HG03095 (cell line): ENCODE measurements around the gene ILRUN.
"Not testable (repeated sequence)": the region's sequence is repeated elsewhere in the genome, so short reads cannot be mapped to it uniquely, and the experiment has no call there.

Experiments used
- ATAC-seq: cut with Tn5 transposase; IDR thresholded peaks from one replicate; pipeline ENCODE4 v1.9.1; 2021; ENCODE audit warnings: moderate library complexity; ENCODE audit not compliant: unreplicated experiment

The ILRUN gene

DNA sequence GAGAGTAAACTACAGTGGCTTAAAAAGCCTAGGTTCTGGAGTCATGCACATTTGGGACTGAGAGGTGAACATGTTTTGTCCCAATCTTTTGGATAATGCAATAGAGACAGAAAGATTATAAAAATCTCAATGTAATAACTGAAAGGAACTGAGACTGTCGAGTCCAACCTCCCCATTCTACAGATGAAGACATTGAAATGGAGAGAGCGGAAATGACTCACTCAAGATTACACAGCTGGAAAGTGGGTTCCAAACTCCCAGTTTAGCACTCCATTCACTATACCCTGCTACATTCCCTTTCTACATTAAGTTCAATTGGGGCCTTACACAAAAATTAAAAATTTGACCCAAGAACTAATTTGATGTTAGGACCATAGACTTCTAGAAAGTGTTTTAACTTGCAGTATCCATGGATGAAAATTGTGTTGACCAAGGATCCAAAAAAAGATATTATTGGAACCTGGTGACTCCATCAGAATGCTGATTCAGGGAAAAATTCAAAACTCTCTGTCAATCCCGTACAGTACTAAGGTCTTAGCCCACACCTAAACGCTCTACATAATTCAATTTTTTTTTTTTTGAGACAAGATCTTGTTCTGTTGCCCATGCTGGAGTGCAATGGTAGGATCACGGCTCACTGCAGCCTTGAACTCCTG, 1.5 kb upstream of the ILRUN start:
- no peak for ATAC-seq

DNA sequence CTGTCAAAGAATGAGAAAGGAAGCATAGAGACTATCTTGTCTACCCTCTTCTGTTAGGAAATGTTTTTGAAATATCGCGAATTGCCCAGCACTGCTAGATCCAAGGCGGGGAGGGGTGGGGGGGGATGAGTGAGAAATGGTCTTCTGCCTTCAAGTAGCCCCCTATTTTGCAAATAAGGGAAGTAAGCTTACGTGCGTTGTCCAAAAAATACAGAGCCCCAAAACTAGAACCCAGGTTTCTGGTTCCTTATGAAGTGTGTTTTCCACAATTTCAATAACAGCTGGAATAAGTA, 923 bp upstream of the ILRUN start:
- ATAC-seq: no peak

DNA sequence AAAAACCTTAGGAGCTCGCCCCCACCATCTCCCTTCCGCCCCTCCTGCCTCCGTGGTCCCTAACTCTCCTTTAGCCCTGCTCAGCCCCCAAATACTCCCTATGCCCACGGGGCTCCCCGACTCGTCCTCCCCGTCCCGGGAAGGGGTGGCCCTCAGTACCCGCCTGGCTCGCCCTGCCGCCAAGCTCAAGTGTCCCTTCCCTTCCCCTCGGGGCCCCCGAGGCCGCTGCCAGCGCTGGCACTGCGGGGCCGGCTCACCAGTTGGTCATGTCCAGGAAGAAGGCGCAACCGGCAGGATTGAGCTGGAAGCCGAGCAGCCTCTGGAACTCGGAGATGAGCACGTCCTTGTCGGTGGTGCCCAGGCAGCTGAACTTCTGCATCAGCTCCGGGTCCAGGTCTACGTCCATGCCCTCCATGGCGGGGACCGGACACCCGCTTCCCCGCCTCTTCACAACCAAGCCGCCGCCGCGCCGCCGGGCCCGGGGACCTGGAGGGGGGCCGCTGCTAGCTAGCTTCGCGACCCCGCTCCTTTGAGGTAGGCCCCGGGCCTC, 303 bp downstream of the ILRUN start:
- ATAC-seq: peak; percentile 24

DNA sequence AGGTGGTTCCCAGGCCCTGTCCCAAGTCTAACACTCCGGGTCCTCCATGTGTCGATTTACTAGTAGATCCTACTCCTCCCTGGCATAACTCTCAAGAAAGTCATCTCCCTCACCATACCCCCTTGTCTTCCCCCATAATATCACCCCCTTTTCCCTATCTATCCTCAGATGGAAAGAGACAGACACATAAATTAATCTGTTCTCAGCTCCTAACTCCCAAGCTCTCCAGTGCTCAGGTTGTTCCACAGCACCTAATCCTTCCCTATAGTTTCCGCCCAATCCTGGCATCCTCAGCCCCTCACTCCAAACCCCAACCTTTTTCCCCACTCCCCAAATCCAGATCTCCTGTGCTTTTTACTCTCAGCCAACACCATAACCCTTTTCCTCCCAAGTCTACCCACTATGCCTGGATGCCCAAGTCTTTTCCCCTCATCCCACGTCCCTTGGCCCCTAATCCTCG, 808 bp downstream of the ILRUN start:
- no peak for ATAC-seq

DNA sequence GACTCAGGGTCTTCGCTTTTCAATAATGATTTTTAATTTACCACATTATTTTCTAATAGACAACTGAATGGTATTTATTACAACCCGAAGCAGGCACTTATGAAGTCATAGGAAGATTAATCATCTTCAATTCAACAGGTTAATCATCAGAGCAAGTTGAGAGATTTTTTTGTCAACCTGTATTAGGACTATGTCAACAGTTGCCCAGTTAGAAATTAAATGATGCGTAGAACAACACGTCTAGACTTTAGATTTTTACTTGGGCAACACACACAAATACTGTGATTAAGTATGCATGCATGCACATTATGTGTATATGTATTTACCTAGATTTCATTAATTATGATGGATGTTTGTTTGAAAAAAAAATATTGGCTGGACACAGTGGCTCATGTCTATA, 4.3 kb downstream of the ILRUN start:
- no peak for ATAC-seq

DNA sequence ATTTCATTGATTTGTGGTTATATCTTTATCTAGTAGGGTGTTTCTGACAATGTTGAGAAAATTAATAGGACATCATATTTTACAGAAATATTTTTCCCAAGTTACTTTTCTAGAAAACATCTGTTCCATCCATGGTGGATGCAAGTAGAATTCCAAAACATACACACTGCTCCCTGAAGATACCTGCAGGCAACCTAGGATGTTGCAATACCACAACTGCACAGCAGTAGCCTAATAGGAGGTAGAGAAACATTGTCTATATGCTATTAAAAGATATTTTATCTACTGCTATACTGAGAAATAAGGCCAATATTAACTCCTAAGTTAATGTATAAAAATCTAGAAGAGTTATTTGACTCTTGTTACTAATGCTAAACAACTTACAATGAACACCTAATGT, 6.8 kb downstream of the ILRUN start:
- no peak for ATAC-seq

DNA sequence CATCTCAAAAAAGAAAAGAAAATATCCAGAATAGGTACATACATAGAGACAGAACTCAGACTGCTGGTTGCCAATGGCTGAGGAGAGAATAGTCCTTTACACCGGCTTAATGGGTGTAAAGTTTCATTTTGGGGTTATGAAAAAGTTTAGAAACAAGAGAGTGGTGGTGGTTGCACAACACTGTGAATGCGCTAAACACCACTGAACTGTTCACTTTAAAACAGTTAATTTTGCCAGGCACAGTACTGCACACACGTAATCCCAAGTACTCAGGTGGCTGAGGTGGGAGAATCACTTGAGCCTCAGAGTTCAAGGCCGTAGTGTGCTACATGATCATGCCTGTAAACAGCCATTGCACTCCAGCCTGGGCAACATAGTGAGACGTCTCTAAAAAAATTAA, 7.6 kb downstream of the ILRUN start:
- ATAC-seq: no peak

DNA sequence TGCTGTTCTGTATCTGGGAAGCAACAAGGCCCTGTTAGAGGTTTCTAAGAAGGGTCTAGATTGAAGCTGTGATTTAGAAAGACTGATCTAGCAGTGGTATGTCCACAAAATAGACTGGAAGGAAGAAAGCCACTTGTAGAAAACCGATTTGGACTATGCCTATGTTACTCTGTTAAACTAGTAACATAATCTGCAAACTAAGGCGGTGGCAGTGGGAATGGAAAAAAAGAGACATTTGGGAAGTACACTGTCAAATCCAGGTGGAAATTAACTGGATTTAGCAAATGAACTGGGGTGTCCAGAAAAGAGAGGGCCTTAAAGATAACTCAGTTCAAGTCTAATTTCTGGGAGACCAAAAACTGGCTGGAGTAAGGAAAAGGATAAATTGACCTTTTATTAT, 11.6 kb downstream of the ILRUN start:
- no peak for ATAC-seq

DNA sequence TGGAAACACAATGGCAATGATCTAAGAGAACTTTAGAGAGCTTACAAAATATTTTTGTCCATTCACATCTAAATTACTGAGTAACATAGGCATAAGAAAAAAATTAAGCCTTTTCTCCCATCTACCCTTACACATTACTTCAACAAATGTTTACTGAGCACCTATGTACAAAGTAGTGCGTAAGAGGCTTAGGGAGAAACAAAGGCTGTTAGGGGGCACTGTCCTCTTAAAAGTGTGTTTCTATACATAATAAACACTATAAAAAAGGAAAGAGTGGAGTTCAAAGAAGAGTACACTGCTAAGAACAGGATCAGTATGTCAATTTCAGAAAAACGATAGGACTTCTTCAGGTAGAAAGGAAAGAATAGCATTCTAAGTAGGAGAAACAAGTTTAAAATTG, 12.2 kb downstream of the ILRUN start:
- no peak for ATAC-seq

DNA sequence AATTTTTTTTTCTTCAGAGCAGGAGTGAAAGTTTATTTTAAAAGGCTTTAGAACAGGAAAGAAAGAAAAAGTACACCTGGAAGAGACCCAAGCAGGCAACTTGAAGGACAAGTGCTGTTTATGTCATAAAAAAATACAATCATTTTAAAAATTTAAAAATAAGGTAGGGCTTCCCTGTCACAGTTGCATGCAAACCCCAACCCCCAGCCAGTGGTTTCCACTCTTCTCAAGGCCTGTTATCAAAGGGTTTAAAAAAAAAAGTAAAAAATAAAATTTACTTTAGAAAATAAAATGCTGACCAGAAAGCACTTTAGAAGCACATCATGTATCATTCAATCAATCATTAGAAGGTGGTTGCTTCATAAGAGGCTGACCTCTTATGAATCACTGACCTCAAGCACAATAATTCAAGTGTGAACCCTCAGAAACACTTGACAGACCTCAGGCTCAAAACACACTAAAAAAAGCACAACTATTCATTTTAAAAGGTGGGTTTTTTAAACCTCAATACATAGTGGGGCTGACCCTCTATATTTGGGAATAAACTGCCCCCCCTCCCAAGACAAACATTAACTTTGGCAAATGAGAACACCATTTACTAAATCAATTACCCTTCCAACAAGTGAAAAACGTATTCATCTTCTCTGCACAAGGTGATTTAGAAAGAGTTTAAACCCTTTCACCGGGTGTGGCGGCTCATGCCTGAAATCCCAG, 15.6 kb downstream of the ILRUN start:
- no peak for ATAC-seq

DNA sequence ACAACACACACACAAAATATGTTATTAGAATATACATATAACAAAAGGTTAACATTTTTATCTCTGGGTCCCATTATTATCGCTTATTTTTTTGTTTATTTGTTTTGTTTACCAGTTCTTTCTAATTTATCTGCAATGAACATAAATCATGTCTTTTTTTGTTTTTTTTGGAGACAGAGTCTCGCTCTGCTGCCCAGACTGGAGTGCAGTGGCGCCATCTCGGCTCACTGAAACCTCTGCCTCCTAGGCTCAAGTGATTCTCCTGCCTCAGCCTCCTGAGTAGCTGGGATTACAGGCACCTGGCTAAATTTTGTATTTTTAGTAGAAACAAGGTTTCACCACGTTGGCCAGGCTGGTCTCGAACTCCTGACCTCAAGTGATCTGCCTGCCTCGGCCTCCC, 16.3 kb downstream of the ILRUN start:
- not testable (repeated sequence) for ATAC-seq

DNA sequence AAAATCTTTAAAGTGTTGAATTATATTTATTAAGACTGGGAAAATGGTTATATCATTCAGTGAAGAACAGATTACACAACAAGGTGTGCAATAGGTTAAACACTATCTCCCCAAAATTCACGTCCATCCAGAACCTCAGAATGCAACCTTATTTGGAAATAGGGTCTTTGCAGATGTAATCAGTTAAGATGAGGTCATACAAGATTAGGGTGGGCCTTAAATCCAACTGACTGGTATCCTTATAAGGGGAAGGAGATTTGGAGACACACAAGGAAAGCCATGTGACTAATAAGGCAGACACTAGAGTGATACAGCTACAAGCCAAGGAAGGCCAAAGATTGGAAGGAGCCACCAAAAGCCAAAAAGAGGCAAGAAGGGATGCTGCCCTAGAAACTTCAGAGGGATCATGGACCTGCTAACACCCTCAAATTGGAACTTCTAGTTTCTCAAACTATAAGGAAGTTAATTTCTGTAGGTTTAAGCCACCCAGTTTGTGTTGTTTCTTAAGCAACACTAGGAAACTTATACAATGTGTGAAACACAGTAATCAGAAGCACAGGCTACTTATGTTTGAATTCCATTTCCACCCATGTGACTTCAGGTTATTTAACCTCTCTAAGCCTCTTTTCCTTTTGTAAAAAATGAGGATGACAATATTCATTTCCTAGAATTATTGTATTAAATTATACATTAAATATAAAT, 16.9 kb downstream of the ILRUN start:
- ATAC-seq: no peak

DNA sequence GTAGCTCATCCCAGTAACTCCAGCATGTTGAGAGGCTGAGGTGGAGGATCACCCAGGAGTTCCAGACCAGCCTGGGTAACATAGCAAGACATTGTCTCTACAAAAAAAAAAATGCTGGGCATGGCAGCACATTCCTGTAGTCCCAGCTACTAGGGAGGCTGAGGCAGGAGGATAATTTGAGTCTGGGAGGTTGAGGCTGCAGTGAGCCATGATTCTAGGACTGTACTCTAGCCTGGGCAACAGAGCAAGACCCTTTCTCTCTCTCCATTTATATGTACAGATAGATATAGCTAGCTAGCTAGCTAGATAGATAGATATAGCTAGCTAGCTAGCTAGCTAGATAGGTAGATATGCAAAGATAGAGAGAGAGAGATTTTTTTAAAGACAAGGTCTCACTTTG, 20.4 kb downstream of the ILRUN start:
- no peak for ATAC-seq

DNA sequence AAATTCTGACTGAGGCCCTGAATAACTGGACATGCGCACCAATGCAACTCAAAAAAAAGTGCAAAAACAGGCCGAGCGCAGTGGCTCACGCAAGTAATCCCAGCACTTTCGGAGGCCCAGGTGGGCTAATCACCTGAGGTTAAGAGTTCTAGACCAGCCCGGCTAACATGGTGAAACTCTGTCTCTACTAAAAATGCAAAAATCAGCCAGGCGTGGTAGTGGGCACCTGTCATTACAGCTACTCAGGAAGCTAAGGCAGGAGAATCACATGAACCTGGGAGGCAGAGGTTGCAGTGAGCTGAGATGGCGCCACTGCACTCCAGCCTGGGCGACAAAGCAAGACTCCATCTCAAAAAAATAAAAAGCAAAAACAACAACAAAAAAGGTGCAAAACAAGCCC, 21.6 kb downstream of the ILRUN start:
- not testable (repeated sequence) for ATAC-seq

DNA sequence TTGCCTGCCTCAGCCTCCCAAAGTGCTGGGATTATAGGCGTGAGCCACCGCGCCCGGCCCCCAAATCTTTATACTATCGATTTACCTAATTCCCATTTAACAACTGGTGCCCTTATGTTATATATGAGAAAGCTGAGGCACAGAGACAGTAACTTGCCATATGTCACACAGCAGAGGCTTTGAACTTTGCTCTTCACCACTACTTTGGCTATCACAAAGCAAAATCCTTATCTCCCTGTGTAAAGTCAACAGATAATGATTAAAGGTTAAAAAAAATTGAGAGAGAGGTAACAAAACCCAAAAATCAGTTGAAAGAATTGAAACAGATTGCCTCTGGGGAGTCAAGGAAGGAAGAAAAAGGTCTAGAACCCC, 22.3 kb downstream of the ILRUN start:
- no peak for ATAC-seq

DNA sequence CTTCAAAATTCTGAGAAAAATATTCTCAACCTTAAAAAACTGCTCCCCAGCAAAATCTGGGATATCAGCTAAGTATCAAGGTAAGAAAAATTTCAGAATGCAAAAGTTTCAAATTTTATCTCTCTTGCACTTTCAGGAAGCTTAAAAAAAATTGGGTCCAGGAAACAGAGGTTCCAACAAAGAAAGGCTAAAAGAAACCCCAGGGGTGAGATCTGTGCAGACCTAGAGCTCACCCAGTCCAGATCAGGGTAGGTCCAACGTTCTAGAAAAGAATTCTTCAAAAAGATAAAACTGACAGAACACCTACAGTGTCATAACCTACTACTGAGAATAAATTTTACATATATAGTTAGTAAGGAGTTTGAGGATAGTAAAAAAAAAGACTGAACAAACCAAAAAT, 23.5 kb downstream of the ILRUN start:
- ATAC-seq: no peak

DNA sequence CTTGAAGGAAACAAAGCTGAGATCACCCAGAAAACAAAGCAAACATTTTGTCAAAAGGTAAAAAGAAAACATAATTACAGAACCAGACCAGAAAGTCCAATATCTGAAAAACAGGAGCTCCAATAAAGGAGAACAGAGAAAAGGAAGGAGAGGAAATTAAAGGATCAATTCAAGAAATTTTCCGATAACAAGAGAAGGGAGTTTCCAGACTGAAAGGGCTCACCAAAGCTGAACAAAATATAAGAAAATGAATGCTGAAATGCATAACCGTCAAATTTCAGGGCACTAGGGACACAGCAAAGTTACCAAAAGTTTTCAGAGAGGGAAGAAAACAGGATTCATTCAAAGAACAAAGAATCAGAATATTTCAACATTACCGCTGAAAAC, 23.9 kb downstream of the ILRUN start:
- no peak for ATAC-seq

DNA sequence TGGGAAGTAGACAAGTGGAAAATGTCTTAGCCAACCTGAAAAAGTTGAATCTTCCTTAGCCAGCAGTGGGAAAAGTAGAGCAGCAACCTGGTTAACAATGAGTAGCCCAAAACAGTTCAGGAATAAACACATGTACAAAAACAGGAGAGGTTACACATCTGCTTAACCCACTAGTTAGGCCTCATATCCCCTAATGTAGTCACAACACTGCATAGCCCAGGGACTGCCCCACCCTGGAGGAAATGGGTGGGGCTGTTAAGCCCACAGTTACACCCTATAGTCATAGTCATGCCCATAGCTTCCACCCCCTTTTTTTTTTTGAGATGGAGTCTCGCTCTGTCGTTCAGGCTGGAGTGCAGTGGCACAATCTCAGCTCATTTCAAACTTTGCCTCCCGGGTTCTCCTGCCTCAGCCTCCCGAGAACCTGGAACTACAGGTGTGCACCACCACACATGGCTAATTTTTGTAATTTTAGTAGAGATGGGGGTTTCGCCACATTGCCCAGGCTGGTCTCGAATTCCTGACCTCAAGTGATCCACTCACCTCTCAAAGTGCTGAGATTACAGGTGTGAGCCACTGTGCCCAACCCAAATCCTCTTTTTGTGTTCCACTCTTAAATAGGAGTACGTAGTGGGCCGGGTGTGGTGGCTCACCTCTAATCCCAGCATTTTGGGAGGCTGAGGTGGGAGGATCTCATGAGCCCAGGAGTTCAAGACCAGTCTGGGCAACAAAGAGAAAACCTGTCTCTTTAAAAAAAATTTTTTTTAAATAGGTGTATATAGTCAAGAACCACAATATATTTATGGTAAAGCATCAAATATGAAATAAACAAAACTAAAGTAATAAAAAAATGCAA, 24.5 kb downstream of the ILRUN start:
- peak; percentile 76 for ATAC-seq

DNA sequence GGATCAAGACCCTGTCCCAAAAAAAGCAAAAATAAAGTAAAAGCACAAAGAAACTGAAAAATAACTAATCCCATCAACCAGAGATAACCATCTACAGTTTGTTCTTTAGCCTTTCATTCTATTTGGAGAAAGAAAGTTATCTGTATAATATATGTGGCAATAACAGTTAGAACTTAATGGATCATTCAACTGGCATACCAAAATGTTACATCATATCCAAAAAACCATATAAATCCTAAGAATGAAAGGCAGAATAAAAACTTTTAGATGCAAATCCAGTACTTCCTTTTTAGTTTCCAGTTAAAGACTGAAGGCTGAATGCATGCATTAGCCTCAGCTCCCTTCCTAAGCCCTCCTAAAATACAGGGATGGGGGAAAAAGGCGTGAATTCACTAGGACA, 25.2 kb downstream of the ILRUN start:
- ATAC-seq: no peak

DNA sequence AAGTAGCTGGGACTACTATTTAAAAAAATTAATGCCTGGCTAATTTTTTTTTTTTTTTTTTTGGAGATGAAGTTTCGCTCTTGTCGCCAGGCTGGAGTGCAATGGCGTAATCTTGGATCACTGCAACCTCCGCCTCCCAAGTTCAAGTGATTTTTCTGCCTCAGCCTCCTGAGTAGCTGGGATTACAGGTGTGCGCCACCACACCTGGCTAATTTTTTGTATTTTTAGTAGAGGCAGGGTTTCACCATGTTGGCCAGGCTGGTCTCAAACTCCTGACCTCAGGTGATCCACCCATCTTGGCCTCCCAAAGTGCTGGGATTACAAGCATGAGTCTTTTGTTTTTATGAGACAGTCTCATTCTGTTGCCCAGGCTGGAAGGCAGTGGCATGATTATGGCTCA, 27.8 kb downstream of the ILRUN start:
- not testable (repeated sequence) for ATAC-seq
